GM20000 (cell line): ENCODE data around the gene ALOX12.
A peak's percentile ranks its signal among the peaks of the same experiment; 100 is the strongest.

ENCODE experiments used
- DNase-seq: peaks from one replicate; pipeline ENCODE4 v3.0.0; 2012; ENCODE audit warnings: low spot score
- CTCF ChIP-seq: IDR thresholded peaks from 2 replicates; pipeline ENCODE4 v1.5.1; 2012; ENCODE audit warnings: mild to moderate bottlenecking, control low read depth; ENCODE audit errors: extremely low read depth, missing control alignments

ALOX12 gene

GRCh38 chr17:7023576-7024401, 27.9 kb downstream of the ALOX12 start:
- no peak for TF ChIP-seq CTCF
- DNase-seq: peak; percentile 94

GRCh38 chr17:7024402-7024785, 28.5 kb downstream of the ALOX12 start:
- TF ChIP-seq CTCF: no peak
- DNase-seq: no peak

- no peak for TF ChIP-seq CTCF
- DNase-seq: no peak
These were observed 29.4 kb downstream of the ALOX12 start for GRCh38 chr17:7025245-7025644.

GRCh38 chr17:7026471-7027115, 30.7 kb downstream of the ALOX12 start:
- DNase-seq: no peak
- TF ChIP-seq CTCF: no peak

- DNase-seq: no peak
- no peak for TF ChIP-seq CTCF
These were observed 31.5 kb downstream of the ALOX12 start for GRCh38 chr17:7027335-7027734.

- DNase-seq: no peak
- no peak for TF ChIP-seq CTCF
These were observed 33.2 kb downstream of the ALOX12 start for GRCh38 chr17:7029096-7029495.

- no peak for TF ChIP-seq CTCF
- no peak for DNase-seq
These were observed 33.8 kb downstream of the ALOX12 start for GRCh38 chr17:7029659-7030058.
